OCI-LY1 (cell line): ENCODE results near the gene IYD.

Experiments used
- EZH2 ChIP-seq: fragments of 200-600 bp; sonication (generic), shearing (Covaris generic); IDR thresholded peaks from 2 replicates; pipeline ENCODE4 v1.8.0; 2017; ENCODE audit warnings: borderline replicate concordance, mixed run types, mild to moderate bottlenecking, antibody characterized with exemption, low read length, moderate library complexity, mixed read lengths
- TF ChIP-seq, protein P1 (sequence below): fragments of 200-600 bp; sonication (generic), shearing (Covaris generic); IDR thresholded peaks from 2 replicates; pipeline ENCODE4 v1.5.1; 2017; ENCODE audit warnings: mild to moderate bottlenecking, antibody characterized with exemption, low read length, moderate library complexity, mixed read lengths

GRCh38 chr6:150352321-150353296, 16.2 kb upstream of the IYD start:
- TF ChIP-seq, protein P1, sequence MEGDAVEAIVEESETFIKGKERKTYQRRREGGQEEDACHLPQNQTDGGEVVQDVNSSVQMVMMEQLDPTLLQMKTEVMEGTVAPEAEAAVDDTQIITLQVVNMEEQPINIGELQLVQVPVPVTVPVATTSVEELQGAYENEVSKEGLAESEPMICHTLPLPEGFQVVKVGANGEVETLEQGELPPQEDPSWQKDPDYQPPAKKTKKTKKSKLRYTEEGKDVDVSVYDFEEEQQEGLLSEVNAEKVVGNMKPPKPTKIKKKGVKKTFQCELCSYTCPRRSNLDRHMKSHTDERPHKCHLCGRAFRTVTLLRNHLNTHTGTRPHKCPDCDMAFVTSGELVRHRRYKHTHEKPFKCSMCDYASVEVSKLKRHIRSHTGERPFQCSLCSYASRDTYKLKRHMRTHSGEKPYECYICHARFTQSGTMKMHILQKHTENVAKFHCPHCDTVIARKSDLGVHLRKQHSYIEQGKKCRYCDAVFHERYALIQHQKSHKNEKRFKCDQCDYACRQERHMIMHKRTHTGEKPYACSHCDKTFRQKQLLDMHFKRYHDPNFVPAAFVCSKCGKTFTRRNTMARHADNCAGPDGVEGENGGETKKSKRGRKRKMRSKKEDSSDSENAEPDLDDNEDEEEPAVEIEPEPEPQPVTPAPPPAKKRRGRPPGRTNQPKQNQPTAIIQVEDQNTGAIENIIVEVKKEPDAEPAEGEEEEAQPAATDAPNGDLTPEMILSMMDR: peak; percentile 7; the same call in 1 of the 2 replicates
- no peak for TF ChIP-seq EZH2
